WERI-Rb-1 (cell line): ENCODE measurements around the gene OR2V2.
"Not testable (repeated sequence)": the region's sequence is repeated elsewhere in the genome, so short reads cannot be mapped to it uniquely, and the experiment has no call there.

ENCODE experiments used
- DNase-seq: peaks from one replicate; pipeline ENCODE4 v3.0.0-alpha.2; 2020
- H3K27ac ChIP-seq: fragments of 250-450 bp; sonication (Bioruptor Pico); 2 replicates; pipeline ENCODE4 v1.5.1; 2020; ENCODE audit warnings: mild to moderate bottlenecking, moderate library complexity
- H3K27me3 ChIP-seq: fragments of 250-450 bp; sonication (Bioruptor Pico); 2 replicates; pipeline ENCODE4 v1.5.1; 2021; ENCODE audit warnings: mild to moderate bottlenecking, low read depth, moderate library complexity; ENCODE audit not compliant: insufficient read depth, severe bottlenecking
- H3K36me3 ChIP-seq: fragments of 250-450 bp; sonication (Bioruptor Pico); 2 replicates; pipeline ENCODE4 v1.5.1; 2020; ENCODE audit warnings: mild to moderate bottlenecking, moderate library complexity
- H3K4me3 ChIP-seq: 2 replicates; pipeline ENCODE4 v1.5.1; 2011; ENCODE audit warnings: low read depth, mild to moderate bottlenecking, control low read depth, low read length
- H3K9me3 ChIP-seq: fragments of 250-450 bp; sonication (Bioruptor Pico); 2 replicates; pipeline ENCODE4 v1.5.1; 2021; ENCODE audit warnings: mild to moderate bottlenecking, moderate library complexity; ENCODE audit not compliant: severe bottlenecking
- CTCF ChIP-seq: IDR thresholded peaks from 2 replicates; pipeline ENCODE4 v1.5.1; 2011; ENCODE audit warnings: low read depth, mild to moderate bottlenecking, control low read depth, inconsistent platforms, low read length

OR2V2 gene

GRCh38 chr5:181160152-181160754 is 12.9 kb downstream of the OR2V2 start:
- DNase-seq, result peak; percentile 53
- Histone ChIP-seq H3K27me3 (no peaks in the 10 kb centered on the region), H3K27ac (no peak overlapping the region; the same call in 1 of the 2 replicates), H3K9me3 (no peaks in the 10 kb centered on the region), H3K36me3 (no peaks in the 10 kb centered on the region), H3K4me3 (peak overlapping the region; percentile 18)
- TF ChIP-seq CTCF, result no peak

GRCh38 chr5:181160755-181161533 is 13.6 kb downstream of the OR2V2 start:
- not testable (repeated sequence) for H3K4me3 ChIP-seq, H3K27ac ChIP-seq
- peak; percentile 38 for DNase-seq

GRCh38 chr5:181161534-181162175 is 14.3 kb downstream of the OR2V2 start:
- TF ChIP-seq CTCF, result no peak
- H3K27ac ChIP-seq, result no peak overlapping the region

More at GRCh38 chr5:181160755-181161533, 13.6 kb downstream of the OR2V2 start:
- not testable (repeated sequence) for H3K9me3 ChIP-seq, H3K27me3 ChIP-seq, H3K36me3 ChIP-seq

GRCh38 chr5:181163487-181164075 is 16.2 kb downstream of the OR2V2 start:
- TF ChIP-seq CTCF, result no peak
- DNase-seq, result no peak
- Histone ChIP-seq H3K27ac (no peak overlapping the region), H3K4me3 (no peak overlapping the region), H3K36me3 (no peaks in the 10 kb centered on the region), H3K9me3 (no peaks in the 10 kb centered on the region), H3K27me3 (no peaks in the 10 kb centered on the region)

More at GRCh38 chr5:181161534-181162175, 14.3 kb downstream of the OR2V2 start:
- no peaks in the 10 kb centered on the region for H3K27me3 ChIP-seq
- H3K9me3 ChIP-seq, result no peaks in the 10 kb centered on the region
- H3K4me3 ChIP-seq, result no peak overlapping the region
- no peak for DNase-seq
- no peaks in the 10 kb centered on the region for H3K36me3 ChIP-seq

GRCh38 chr5:181164076-181164952 is 16.9 kb downstream of the OR2V2 start:
- Histone ChIP-seq H3K27ac (no peak overlapping the region), H3K27me3 (no peaks in the 10 kb centered on the region), H3K9me3 (no peaks in the 10 kb centered on the region), H3K36me3 (no peaks in the 10 kb centered on the region), H3K4me3 (no peak overlapping the region)
- DNase-seq, result no peak
- TF ChIP-seq CTCF, result no peak
